ENCODE measurements around the gene MAP1LC3B.

The MAP1LC3B gene

GRCh38 chr16:87409781-87410180, 17.6 kb downstream of the MAP1LC3B start:
- no peak for DNase-seq (ENCODE audit: low spot score)

GRCh38 chr16:87410530-87410929, 18.4 kb downstream of the MAP1LC3B start:
- no peak for DNase-seq (ENCODE audit: low spot score)

- no peak for DNase-seq (ENCODE audit: low spot score)
Measured at GRCh38 chr16:87410968-87411367, 18.8 kb downstream of the MAP1LC3B start.

GRCh38 chr16:87411375-87412271, 19.5 kb downstream of the MAP1LC3B start:
- no peak for DNase-seq (ENCODE audit: low spot score)

- DNase-seq (ENCODE audit: low spot score), result no peak
Measured at GRCh38 chr16:87412371-87412995, 20.3 kb downstream of the MAP1LC3B start.

- no peak for DNase-seq (ENCODE audit: low spot score)
Measured at GRCh38 chr16:87412996-87413421, 20.9 kb downstream of the MAP1LC3B start.

GRCh38 chr16:87414251-87414680, 22.1 kb downstream of the MAP1LC3B start:
- no peak for DNase-seq (ENCODE audit: low spot score)

- no peak for DNase-seq (ENCODE audit: low spot score)
Measured at GRCh38 chr16:87415441-87415840, 23.3 kb downstream of the MAP1LC3B start.

GRCh38 chr16:87416826-87417527, 24.8 kb downstream of the MAP1LC3B start:
- DNase-seq (ENCODE audit: low spot score), result peak; percentile 52

- DNase-seq (ENCODE audit: low spot score), result no peak
Measured at GRCh38 chr16:87417528-87417910, 25.4 kb downstream of the MAP1LC3B start.

GRCh38 chr16:87418216-87418615, 26.1 kb downstream of the MAP1LC3B start:
- DNase-seq (ENCODE audit: low spot score), result no peak

- no peak for DNase-seq (ENCODE audit: low spot score)
Measured at GRCh38 chr16:87418644-87419043, 26.5 kb downstream of the MAP1LC3B start.

GRCh38 chr16:87420026-87421002, 28.2 kb downstream of the MAP1LC3B start:
- DNase-seq (ENCODE audit: low spot score), result peak; percentile 57

GRCh38 chr16:87421003-87421912, 29.1 kb downstream of the MAP1LC3B start:
- DNase-seq (ENCODE audit: low spot score), result no peak

- no peak for DNase-seq (ENCODE audit: low spot score)
Measured at GRCh38 chr16:87422106-87422505, 30.0 kb downstream of the MAP1LC3B start.

GRCh38 chr16:87423429-87423828, 31.3 kb downstream of the MAP1LC3B start:
- no peak for DNase-seq (ENCODE audit: low spot score)

GRCh38 chr16:87424266-87424665, 32.1 kb downstream of the MAP1LC3B start:
- no peak for DNase-seq (ENCODE audit: low spot score)

GRCh38 chr16:87425941-87426340, 33.8 kb downstream of the MAP1LC3B start:
- no peak for DNase-seq (ENCODE audit: low spot score)

GRCh38 chr16:87426423-87427215, 34.5 kb downstream of the MAP1LC3B start:
- no peak for DNase-seq (ENCODE audit: low spot score)

- no peak for DNase-seq (ENCODE audit: low spot score)
Measured at GRCh38 chr16:87431926-87432325, 39.8 kb downstream of the MAP1LC3B start.
